Adrenal gland (tissue), 5 donors: ENCODE results near the gene CDHR5.

ENCODE experiments used
- CTCF ChIP-seq, 6 experiments: fragments of 450-650 bp in 4 of 6; fragments of 200-600 bp in 2 of 6; sonication (generic) in 1 of 6; IDR thresholded peaks; 1 replicate in 5 of 6; 2 replicates in 1 of 6; pipeline versions ENCODE4 v1.5.1 to v1.8.0; 2016 to 2021; ENCODE audit warnings: antibody characterized with exemption in 6 of 6, mild to moderate bottlenecking in 2 of 6, moderate library complexity in 1 of 6
- POLR2A ChIP-seq, 2 donors: fragments of 450-650 bp; IDR thresholded peaks; one replicate each; pipeline ENCODE4 v1.6.1; 2017; ENCODE audit warnings: antibody characterized with exemption in 2 of 2, mild to moderate bottlenecking in 2 of 2, moderate library complexity in 1 of 2
- donor health status: DM: no; HTN: no; CAD: no.

- TF ChIP-seq CTCF (IDR thresholded peaks at IDR 0.05) (no peak), POLR2A (IDR thresholded peaks at IDR 0.05) (no peak)
Observed at GRCh38 chr11:665062-665703, 40.4 kb upstream of the CDHR5 start.
